OCI-LY1 (cell line): Measurements from ENCODE around the gene NUP188.
A peak's percentile ranks its signal among the peaks of the same experiment; 100 is the strongest.

ENCODE experiments used
- H2AFZ ChIP-seq: fragments of 200-600 bp; sonication (generic), shearing (Covaris generic); 2 replicates; pipeline ENCODE4 v1.6.0; 2014; ENCODE audit warnings: antibody characterized with exemption, mild to moderate bottlenecking, low read length
- H3F3A ChIP-seq: fragments of 200-600 bp; sonication (generic), shearing (Covaris generic); 2 replicates; pipeline ENCODE4 v1.6.0; 2014; ENCODE audit warnings: mild to moderate bottlenecking, antibody characterized with exemption, low read length, moderate library complexity; ENCODE audit not compliant: insufficient read depth
- H3K27ac ChIP-seq: fragments of 200-600 bp; sonication (generic); 2 replicates; pipeline ENCODE4 v1.5.1; 2014; ENCODE audit warnings: low read length, mixed run types, mild to moderate bottlenecking, low read depth; ENCODE audit not compliant: poor library complexity, severe bottlenecking
- H3K27me3 ChIP-seq: fragments of 200-600 bp; sonication (generic); 2 replicates; pipeline ENCODE4 v1.6.0; 2014; ENCODE audit warnings: antibody characterized with exemption, mild to moderate bottlenecking, low read length, moderate library complexity; ENCODE audit not compliant: insufficient read depth
- H3K36me3 ChIP-seq: fragments of 200-600 bp; sonication (generic); 2 replicates; pipeline ENCODE4 v1.6.1; 2014; ENCODE audit warnings: mild to moderate bottlenecking, antibody characterized with exemption, low read length, moderate library complexity, mixed read lengths; ENCODE audit not compliant: insufficient read depth
- H3K4me1 ChIP-seq: fragments of 200-600 bp; sonication (generic); 2 replicates; pipeline ENCODE4 v1.5.1; 2014; ENCODE audit warnings: mild to moderate bottlenecking, low read length, moderate library complexity; ENCODE audit not compliant: insufficient read depth, severe bottlenecking
- H3K4me2 ChIP-seq: fragments of 200-600 bp; sonication (generic), shearing (Covaris generic); 2 replicates; pipeline ENCODE4 v1.6.1; 2014; ENCODE audit warnings: low read length
- H3K4me3 ChIP-seq: fragments of 200-600 bp; sonication (generic); 2 replicates; pipeline ENCODE4 v1.5.1; 2014; ENCODE audit warnings: low read length, low read depth, mild to moderate bottlenecking, mixed read lengths; ENCODE audit not compliant: poor library complexity, severe bottlenecking
- H3K79me2 ChIP-seq: fragments of 200-600 bp; shearing (Covaris generic); 2 replicates; pipeline ENCODE4 v1.6.1; 2016; ENCODE audit warnings: mixed run types, low read length, mixed read lengths; ENCODE audit not compliant: insufficient read depth
- H3K9ac ChIP-seq: fragments of 200-600 bp; sonication (generic), shearing (Covaris generic); 2 replicates; pipeline ENCODE4 v1.6.1; 2014; ENCODE audit warnings: mild to moderate bottlenecking, low read length, mixed read lengths
- H3K9me2 ChIP-seq: fragments of 200-600 bp; sonication (generic), shearing (Covaris generic); 2 replicates; pipeline ENCODE4 v1.6.1; 2014; ENCODE audit warnings: low read depth, mild to moderate bottlenecking, low read length, mixed read lengths
- H3K9me3 ChIP-seq: fragments of 200-600 bp; shearing (Covaris generic); 2 replicates; pipeline ENCODE4 v1.6.1; 2014; ENCODE audit warnings: low read length, mixed read lengths
- H4K20me1 ChIP-seq: fragments of 200-600 bp; sonication (generic), shearing (Covaris generic); 2 replicates; pipeline ENCODE4 v1.6.0; 2016; ENCODE audit warnings: mild to moderate bottlenecking, low read length; ENCODE audit not compliant: insufficient read depth
- EZH2 ChIP-seq: fragments of 200-600 bp; sonication (generic), shearing (Covaris generic); IDR thresholded peaks from 2 replicates; pipeline ENCODE4 v1.8.0; 2017; ENCODE audit warnings: borderline replicate concordance, mixed run types, mild to moderate bottlenecking, antibody characterized with exemption, low read length, moderate library complexity, mixed read lengths
- TF ChIP-seq, protein P1 (sequence below): fragments of 200-600 bp; sonication (generic), shearing (Covaris generic); IDR thresholded peaks from 2 replicates; pipeline ENCODE4 v1.5.1; 2017; ENCODE audit warnings: mild to moderate bottlenecking, antibody characterized with exemption, low read length, moderate library complexity, mixed read lengths

NUP188 gene

DNA sequence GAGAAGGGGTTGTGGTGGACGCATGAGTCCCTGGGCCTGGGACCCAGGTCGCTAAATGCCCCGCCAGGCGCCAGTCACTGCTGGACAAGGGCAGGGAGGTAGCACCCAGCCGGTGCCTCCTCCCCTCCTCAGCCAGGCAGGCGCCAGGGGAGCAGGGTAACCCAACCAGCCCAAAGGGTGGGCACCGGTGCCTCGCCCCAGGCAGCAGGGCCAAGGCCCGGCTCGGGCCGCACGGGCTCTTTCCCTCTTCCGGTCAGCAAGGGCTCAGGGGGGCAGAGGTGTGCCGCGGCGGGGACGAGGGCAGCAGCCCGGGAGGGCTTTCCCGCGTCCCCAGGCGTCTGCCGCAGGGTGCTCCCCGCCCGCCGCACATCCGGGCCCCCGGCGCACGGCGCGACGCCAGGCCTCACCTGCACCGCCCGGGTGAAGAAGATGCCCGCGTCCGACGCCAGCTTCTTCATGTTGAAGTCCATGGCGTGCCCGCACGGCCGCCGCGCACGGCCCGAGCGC, 80.2 kb downstream of the NUP188 start:
- TF ChIP-seq, protein P1, sequence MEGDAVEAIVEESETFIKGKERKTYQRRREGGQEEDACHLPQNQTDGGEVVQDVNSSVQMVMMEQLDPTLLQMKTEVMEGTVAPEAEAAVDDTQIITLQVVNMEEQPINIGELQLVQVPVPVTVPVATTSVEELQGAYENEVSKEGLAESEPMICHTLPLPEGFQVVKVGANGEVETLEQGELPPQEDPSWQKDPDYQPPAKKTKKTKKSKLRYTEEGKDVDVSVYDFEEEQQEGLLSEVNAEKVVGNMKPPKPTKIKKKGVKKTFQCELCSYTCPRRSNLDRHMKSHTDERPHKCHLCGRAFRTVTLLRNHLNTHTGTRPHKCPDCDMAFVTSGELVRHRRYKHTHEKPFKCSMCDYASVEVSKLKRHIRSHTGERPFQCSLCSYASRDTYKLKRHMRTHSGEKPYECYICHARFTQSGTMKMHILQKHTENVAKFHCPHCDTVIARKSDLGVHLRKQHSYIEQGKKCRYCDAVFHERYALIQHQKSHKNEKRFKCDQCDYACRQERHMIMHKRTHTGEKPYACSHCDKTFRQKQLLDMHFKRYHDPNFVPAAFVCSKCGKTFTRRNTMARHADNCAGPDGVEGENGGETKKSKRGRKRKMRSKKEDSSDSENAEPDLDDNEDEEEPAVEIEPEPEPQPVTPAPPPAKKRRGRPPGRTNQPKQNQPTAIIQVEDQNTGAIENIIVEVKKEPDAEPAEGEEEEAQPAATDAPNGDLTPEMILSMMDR: no peak
- TF ChIP-seq EZH2: no peak
- Histone ChIP-seq H2AFZ (no peak overlapping the region), H3K4me1 (peaks cover 44% of the 10 kb centered on the region), H3K9me2 (no peaks in the 10 kb centered on the region), H3F3A (no peaks in the 10 kb centered on the region), H3K4me3 (peak overlapping the region; percentile 91), H4K20me1 (no peaks in the 10 kb centered on the region), H3K27me3 (no peaks in the 10 kb centered on the region), H3K79me2 (peaks cover 12% of the 10 kb centered on the region; the same call in 1 of the 2 replicates), H3K9me3 (no peaks in the 10 kb centered on the region), H3K4me2 (peak overlapping the region; percentile 90), H3K36me3 (no peaks in the 10 kb centered on the region), H3K9ac (peak overlapping the region; percentile 95), H3K27ac (peak overlapping the region; percentile 51)

DNA sequence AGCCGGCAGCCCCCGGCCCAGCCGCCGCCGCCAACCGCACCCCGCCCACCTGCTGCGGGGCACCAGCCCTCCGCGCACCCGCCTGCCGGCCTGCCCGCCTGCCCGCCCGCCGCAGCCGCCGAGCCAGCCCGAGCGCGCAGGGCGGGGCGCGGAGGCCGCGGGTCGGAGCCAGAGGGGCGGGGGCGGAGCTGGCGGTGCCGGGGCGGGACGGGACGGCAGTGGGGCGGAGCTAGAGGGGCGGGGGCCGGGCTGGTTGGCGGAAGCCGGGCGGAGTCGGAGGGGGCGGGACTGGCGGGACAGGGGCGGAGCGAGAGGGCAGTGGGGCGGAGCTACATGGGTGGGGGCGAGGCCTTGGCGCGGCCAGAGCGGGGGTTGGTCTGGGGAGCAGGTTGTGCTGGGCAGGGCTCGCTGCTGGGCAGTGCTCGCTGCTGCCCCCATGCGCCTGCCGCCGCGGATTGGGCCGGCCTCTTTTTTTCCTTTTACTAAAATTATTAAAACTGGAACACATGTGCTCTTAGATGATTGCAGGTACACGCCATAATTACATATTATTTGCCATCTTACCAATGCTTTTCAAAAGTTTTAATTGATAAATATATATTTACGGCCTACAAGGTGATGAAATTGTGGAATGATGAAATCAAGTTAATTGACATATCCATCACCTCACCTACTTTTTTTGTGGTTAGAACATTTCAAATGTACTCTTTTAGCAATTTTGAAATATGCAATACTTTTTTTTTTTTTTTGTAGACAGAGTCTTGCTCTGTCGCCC, 80.9 kb downstream of the NUP188 start, which contains the start of gene SH3GLB2:
TSS of gene SH3GLB2 (minus strand) at position 140 of the 775 bp plus-strand sequence. CDS start 177 bp downstream, outside the sequence.
- Histone ChIP-seq H3K9me2 (no peaks in the 10 kb centered on the region), H3K36me3 (no peaks in the 10 kb centered on the region), H3K4me2 (peak within 1 kb of the TSS; percentile 90), H2AFZ (no peak within 1 kb of the TSS; the same call in 1 of the 2 replicates), H3K9ac (peak within 1 kb of the TSS; percentile 95), H3K4me3 (peak within 1 kb of the TSS; percentile 91), H3K27me3 (no peaks in the 10 kb centered on the region), H3K79me2 (peaks cover 12% of the 10 kb centered on the region; the same call in 1 of the 2 replicates), H3K9me3 (no peaks in the 10 kb centered on the region), H3K4me1 (peaks cover 38% of the 10 kb centered on the region), H4K20me1 (no peaks in the 10 kb centered on the region), H3F3A (no peaks in the 10 kb centered on the region), H3K27ac (peak within 1 kb of the TSS; percentile 51)
- TF ChIP-seq, protein P1: peak; percentile 67
- no peak for TF ChIP-seq EZH2

DNA sequence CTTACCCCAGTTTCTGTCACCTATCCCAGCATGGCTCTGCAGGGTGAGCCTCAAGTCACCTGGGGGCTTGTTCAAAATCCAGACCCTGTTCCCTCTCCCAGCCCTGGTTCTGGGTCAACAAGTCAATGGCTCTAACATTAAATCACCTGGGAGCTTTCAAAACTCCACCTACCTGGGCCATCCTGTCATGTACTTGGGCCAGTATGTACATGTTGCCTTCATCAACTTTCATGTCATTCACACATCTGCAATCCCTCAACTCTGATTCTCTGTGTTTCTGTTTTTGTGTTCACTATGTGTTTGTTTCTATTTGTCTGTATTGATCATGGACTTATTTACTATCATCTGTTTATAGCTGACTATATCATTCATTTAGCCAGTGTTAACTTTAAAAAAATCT, 82.7 kb downstream of the NUP188 start:
- Histone ChIP-seq H4K20me1 (no peaks in the 10 kb centered on the region), H3K79me2 (peaks cover 12% of the 10 kb centered on the region; the same call in 1 of the 2 replicates), H3K27ac (no peak overlapping the region), H3K36me3 (no peaks in the 10 kb centered on the region), H3K4me1 (peaks cover 29% of the 10 kb centered on the region), H3K9me2 (no peaks in the 10 kb centered on the region), H3K9ac (no peak overlapping the region), H2AFZ (no peak overlapping the region), H3K9me3 (no peaks in the 10 kb centered on the region), H3K4me3 (no peak overlapping the region), H3K27me3 (no peaks in the 10 kb centered on the region), H3K4me2 (no peak overlapping the region), H3F3A (no peaks in the 10 kb centered on the region)
- no peak for TF ChIP-seq EZH2
